Measurements from ENCODE around the gene PITHD1. TPM values are rescaled to one million over a fixed set of nuclear protein-coding genes. Genes with fewer than 3 reads are reported as not detected.

Gene PITHD1
- total RNA-seq, 1 experiment from 2014 or later = 48.9 TPM

- CTCF ChIA-PET = interaction anchor here (0.6 to 2.4 kb wide), 6 partner anchors 8 to 56 kb away, joined by 3 to 13 read pairs (median 4); partner anchors contain the start of gene PITHD1
- intact Hi-C loops (cut with micrococcal nuclease; ENCODE audit: unreplicated experiment) (no loop called here), in situ Hi-C loops (cut with HindIII; ENCODE audit: low pct_unique_long_range_greater_than_20kb, low sequenced_read_pairs) (no loop called here)
- POLR2A ChIA-PET = no interaction called here
- TF ChIP-seq SIN3A (IDR thresholded peaks at IDR 0.05; ENCODE audit: borderline replicate concordance, insufficient read depth, low read depth, low read length) = no peak
- no peak for TF ChIP-seq POLR2AphosphoS5 (IDR thresholded peaks at IDR 0.05; ENCODE audit: low read depth, low read length)
- no peak for TF ChIP-seq TCF7L2 (IDR thresholded peaks at IDR 0.05; ENCODE audit: low read depth, low read length)
- TF ChIP-seq, protein P1, sequence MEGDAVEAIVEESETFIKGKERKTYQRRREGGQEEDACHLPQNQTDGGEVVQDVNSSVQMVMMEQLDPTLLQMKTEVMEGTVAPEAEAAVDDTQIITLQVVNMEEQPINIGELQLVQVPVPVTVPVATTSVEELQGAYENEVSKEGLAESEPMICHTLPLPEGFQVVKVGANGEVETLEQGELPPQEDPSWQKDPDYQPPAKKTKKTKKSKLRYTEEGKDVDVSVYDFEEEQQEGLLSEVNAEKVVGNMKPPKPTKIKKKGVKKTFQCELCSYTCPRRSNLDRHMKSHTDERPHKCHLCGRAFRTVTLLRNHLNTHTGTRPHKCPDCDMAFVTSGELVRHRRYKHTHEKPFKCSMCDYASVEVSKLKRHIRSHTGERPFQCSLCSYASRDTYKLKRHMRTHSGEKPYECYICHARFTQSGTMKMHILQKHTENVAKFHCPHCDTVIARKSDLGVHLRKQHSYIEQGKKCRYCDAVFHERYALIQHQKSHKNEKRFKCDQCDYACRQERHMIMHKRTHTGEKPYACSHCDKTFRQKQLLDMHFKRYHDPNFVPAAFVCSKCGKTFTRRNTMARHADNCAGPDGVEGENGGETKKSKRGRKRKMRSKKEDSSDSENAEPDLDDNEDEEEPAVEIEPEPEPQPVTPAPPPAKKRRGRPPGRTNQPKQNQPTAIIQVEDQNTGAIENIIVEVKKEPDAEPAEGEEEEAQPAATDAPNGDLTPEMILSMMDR (IDR thresholded peaks at IDR 0.05) = no peak
- no peak for TF ChIP-seq REST (IDR thresholded peaks at IDR 0.05; ENCODE audit: insufficient read depth in 1 of 2, low read depth in 2 of 2, low read length in 1 of 2)
- H3K9me3 ChIP-seq (ENCODE audit: control insufficient read depth, insufficient read depth, low read depth, low read length) = no peaks in the 10 kb centered on the region
- peak overlapping the region; percentile 86 to 89 for H3K4me3 ChIP-seq (ENCODE audit: low read depth in 2 of 2, low read length in 2 of 2)
- no TSS peak for BruUV-seq (replicated peaks)
- H3K27ac ChIP-seq (ENCODE audit: low read length) = peak overlapping the region; percentile 94
- ATAC-seq (no peak), DNase-seq (ENCODE audit: low read depth, low spot score) (no peak)
- peaks cover 46% of the 10 kb centered on the region for H3K4me1 ChIP-seq (ENCODE audit: control insufficient read depth, insufficient read depth, low read length)
- H3K36me3 ChIP-seq (ENCODE audit: control insufficient read depth, insufficient read depth, low read length) = peaks cover 8% of the 10 kb centered on the region; the same call in 1 of the 2 replicates
- no peaks in the 10 kb centered on the region for H3K27me3 ChIP-seq (ENCODE audit: control insufficient read depth, insufficient read depth, low read length)
These were observed 21.0 kb downstream of the PITHD1 start for GRCh38 chr1:23799255-23799569.

- peak overlapping the region; percentile 86 to 89 for H3K4me3 ChIP-seq (ENCODE audit: low read depth in 2 of 2, low read length in 2 of 2)
- ChIA-PET POLR2A (interaction anchor here (0.7 to 1.0 kb wide), 2 partner anchors 8 to 491 kb away, joined by 4 to 8 read pairs; no protein-coding TSS in a partner anchor), CTCF (interaction anchor here (0.6 to 2.4 kb wide), 5 partner anchors 8 to 55 kb away, joined by 3 to 13 read pairs (median 4); partner anchors contain the start of gene PITHD1)
- peak; percentile 87 for DNase-seq (ENCODE audit: low read depth, low spot score)
- in situ Hi-C loops (cut with HindIII; ENCODE audit: low pct_unique_long_range_greater_than_20kb, low sequenced_read_pairs) = no loop called here
- peak overlapping the region; percentile 94 for H3K27ac ChIP-seq (ENCODE audit: low read length)
- no TSS peak for BruUV-seq (replicated peaks)
- no peak for TF ChIP-seq SIN3A (IDR thresholded peaks at IDR 0.05; ENCODE audit: borderline replicate concordance, insufficient read depth, low read depth, low read length)
- TF ChIP-seq REST (IDR thresholded peaks at IDR 0.05; ENCODE audit: insufficient read depth in 1 of 2, low read depth in 2 of 2, low read length in 1 of 2) = peak in 1 of 2 experiments; percentile 12; a peak in 1 of 4 replicates
- TF ChIP-seq POLR2AphosphoS5 (IDR thresholded peaks at IDR 0.05; ENCODE audit: low read depth, low read length) = peak; percentile 84
- TF ChIP-seq TCF7L2 (IDR thresholded peaks at IDR 0.05; ENCODE audit: low read depth, low read length) = no peak
- no peaks in the 10 kb centered on the region for H3K27me3 ChIP-seq (ENCODE audit: control insufficient read depth, insufficient read depth, low read length)
- H3K4me1 ChIP-seq (ENCODE audit: control insufficient read depth, insufficient read depth, low read length) = peaks cover 40% of the 10 kb centered on the region
- peak; percentile 56 for ATAC-seq
- H3K9me3 ChIP-seq (ENCODE audit: control insufficient read depth, insufficient read depth, low read depth, low read length) = no peaks in the 10 kb centered on the region
- peaks cover 8% of the 10 kb centered on the region; the same call in 1 of the 2 replicates for H3K36me3 ChIP-seq (ENCODE audit: control insufficient read depth, insufficient read depth, low read length)
- intact Hi-C loops (cut with micrococcal nuclease; ENCODE audit: unreplicated experiment) = no loop called here
These were observed 21.6 kb downstream of the PITHD1 start for GRCh38 chr1:23799570-23800399.
